ENCODE results near the gene SLC1A4. TPM values are rescaled to one million over a fixed set of nuclear protein-coding genes. Genes with fewer than 3 reads are reported as not detected.

SLC1A4 gene
- polyA plus RNA-seq, 1 donor from 2014 or later: 33.8 TPM

- H4K20me1 ChIP-seq (ENCODE audit: insufficient read depth): peaks cover 6% of the 10 kb centered on the region
- H3F3A ChIP-seq (ENCODE audit: insufficient read depth, low read length, poor library complexity, severe bottlenecking): no peaks in the 10 kb centered on the region
- H3K9ac ChIP-seq (ENCODE audit: low read length): no peak overlapping the region
- H3K4me3 ChIP-seq (ENCODE audit: low read length): no peak overlapping the region
- H2AFZ ChIP-seq (ENCODE audit: low read depth, low read length): no peak overlapping the region
- no peaks in the 10 kb centered on the region for H3K36me3 ChIP-seq (ENCODE audit: insufficient read depth, low read length)
- H3K27ac ChIP-seq (ENCODE audit: low read length): no peak overlapping the region
- no peak for TF ChIP-seq RAD21 (conservative IDR thresholded peaks at IDR 0.05)
- TF ChIP-seq CTCF (IDR thresholded peaks at IDR 0.05; ENCODE audit: poor library complexity, severe bottlenecking): no peak
- TF ChIP-seq, protein P1, sequence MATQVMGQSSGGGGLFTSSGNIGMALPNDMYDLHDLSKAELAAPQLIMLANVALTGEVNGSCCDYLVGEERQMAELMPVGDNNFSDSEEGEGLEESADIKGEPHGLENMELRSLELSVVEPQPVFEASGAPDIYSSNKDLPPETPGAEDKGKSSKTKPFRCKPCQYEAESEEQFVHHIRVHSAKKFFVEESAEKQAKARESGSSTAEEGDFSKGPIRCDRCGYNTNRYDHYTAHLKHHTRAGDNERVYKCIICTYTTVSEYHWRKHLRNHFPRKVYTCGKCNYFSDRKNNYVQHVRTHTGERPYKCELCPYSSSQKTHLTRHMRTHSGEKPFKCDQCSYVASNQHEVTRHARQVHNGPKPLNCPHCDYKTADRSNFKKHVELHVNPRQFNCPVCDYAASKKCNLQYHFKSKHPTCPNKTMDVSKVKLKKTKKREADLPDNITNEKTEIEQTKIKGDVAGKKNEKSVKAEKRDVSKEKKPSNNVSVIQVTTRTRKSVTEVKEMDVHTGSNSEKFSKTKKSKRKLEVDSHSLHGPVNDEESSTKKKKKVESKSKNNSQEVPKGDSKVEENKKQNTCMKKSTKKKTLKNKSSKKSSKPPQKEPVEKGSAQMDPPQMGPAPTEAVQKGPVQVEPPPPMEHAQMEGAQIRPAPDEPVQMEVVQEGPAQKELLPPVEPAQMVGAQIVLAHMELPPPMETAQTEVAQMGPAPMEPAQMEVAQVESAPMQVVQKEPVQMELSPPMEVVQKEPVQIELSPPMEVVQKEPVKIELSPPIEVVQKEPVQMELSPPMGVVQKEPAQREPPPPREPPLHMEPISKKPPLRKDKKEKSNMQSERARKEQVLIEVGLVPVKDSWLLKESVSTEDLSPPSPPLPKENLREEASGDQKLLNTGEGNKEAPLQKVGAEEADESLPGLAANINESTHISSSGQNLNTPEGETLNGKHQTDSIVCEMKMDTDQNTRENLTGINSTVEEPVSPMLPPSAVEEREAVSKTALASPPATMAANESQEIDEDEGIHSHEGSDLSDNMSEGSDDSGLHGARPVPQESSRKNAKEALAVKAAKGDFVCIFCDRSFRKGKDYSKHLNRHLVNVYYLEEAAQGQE (IDR thresholded peaks at IDR 0.05; ENCODE audit: borderline replicate concordance): no peak
- no peak for TF ChIP-seq EZH2 (IDR thresholded peaks at IDR 0.05; ENCODE audit: borderline replicate concordance, insufficient read depth, low read length, poor library complexity, severe bottlenecking)
- TF ChIP-seq POLR2AphosphoS5 (IDR thresholded peaks at IDR 0.05): no peak
- no peak for TF ChIP-seq EP300 (conservative IDR thresholded peaks at IDR 0.05; ENCODE audit: poor library complexity, severe bottlenecking)
- no peak for TF ChIP-seq SMC3 (conservative IDR thresholded peaks at IDR 0.05; ENCODE audit: poor library complexity)
- TF ChIP-seq TAF1 (IDR thresholded peaks at IDR 0.05; ENCODE audit: low read depth): no peak
- TF ChIP-seq MXI1 (conservative IDR thresholded peaks at IDR 0.05; ENCODE audit: poor library complexity, severe bottlenecking): no peak
- H3K9me2 ChIP-seq (ENCODE audit: insufficient read depth, low read length): no peaks in the 10 kb centered on the region
- H3K9me3 ChIP-seq (ENCODE audit: low read length): no peaks in the 10 kb centered on the region
- peaks cover 79% of the 10 kb centered on the region for H3K79me2 ChIP-seq (replicated peaks; ENCODE audit: insufficient read depth, low read length)
- H3K27me3 ChIP-seq (ENCODE audit: insufficient read depth, low read depth, low read length): no peaks in the 10 kb centered on the region
- no peak overlapping the region for H3K4me2 ChIP-seq (ENCODE audit: low read length)
Observed at GRCh38 chr2:65061910-65062339, 72.7 kb downstream of the SLC1A4 start.

- H3F3A ChIP-seq (ENCODE audit: insufficient read depth, low read length, poor library complexity, severe bottlenecking): no peaks in the 10 kb centered on the region
- peaks cover 6% of the 10 kb centered on the region for H4K20me1 ChIP-seq (ENCODE audit: insufficient read depth)
- no peaks in the 10 kb centered on the region for H3K27me3 ChIP-seq (ENCODE audit: insufficient read depth, low read depth, low read length)
- TF ChIP-seq, protein P1 (IDR thresholded peaks at IDR 0.05; ENCODE audit: borderline replicate concordance): no peak
- TF ChIP-seq EZH2 (IDR thresholded peaks at IDR 0.05; ENCODE audit: borderline replicate concordance, insufficient read depth, low read length, poor library complexity, severe bottlenecking): no peak
- TF ChIP-seq SMC3 (conservative IDR thresholded peaks at IDR 0.05; ENCODE audit: poor library complexity): no peak
- TF ChIP-seq POLR2AphosphoS5 (IDR thresholded peaks at IDR 0.05): no peak
- TF ChIP-seq EP300 (conservative IDR thresholded peaks at IDR 0.05; ENCODE audit: poor library complexity, severe bottlenecking): no peak
- TF ChIP-seq MXI1 (conservative IDR thresholded peaks at IDR 0.05; ENCODE audit: poor library complexity, severe bottlenecking): no peak
- TF ChIP-seq CTCF (IDR thresholded peaks at IDR 0.05; ENCODE audit: poor library complexity, severe bottlenecking): no peak
- TF ChIP-seq RAD21 (conservative IDR thresholded peaks at IDR 0.05): no peak
- no peak for TF ChIP-seq TAF1 (IDR thresholded peaks at IDR 0.05; ENCODE audit: low read depth)
- H3K27ac ChIP-seq (ENCODE audit: low read length): no peak overlapping the region
- H3K79me2 ChIP-seq (replicated peaks; ENCODE audit: insufficient read depth, low read length): peaks cover 67% of the 10 kb centered on the region
- H3K9me3 ChIP-seq (ENCODE audit: low read length): no peaks in the 10 kb centered on the region
- H3K9ac ChIP-seq (ENCODE audit: low read length): no peak overlapping the region
- no peak overlapping the region for H2AFZ ChIP-seq (ENCODE audit: low read depth, low read length)
- H3K9me2 ChIP-seq (ENCODE audit: insufficient read depth, low read length): no peaks in the 10 kb centered on the region
- H3K4me2 ChIP-seq (ENCODE audit: low read length): no peak overlapping the region
- no peak overlapping the region for H3K4me3 ChIP-seq (ENCODE audit: low read length)
- H3K36me3 ChIP-seq (ENCODE audit: insufficient read depth, low read length): no peaks in the 10 kb centered on the region
Observed at GRCh38 chr2:65062843-65063825, 73.9 kb downstream of the SLC1A4 start.

Measured in neural cell (in vitro differentiated cells).